HG03342 (cell line): ENCODE data around the gene KLHDC4.

ENCODE experiments used
- ATAC-seq: cut with Tn5 transposase; IDR thresholded peaks from one replicate; pipeline ENCODE4 v1.9.1; 2021; ENCODE audit warnings: mild to moderate bottlenecking, moderate library complexity; ENCODE audit not compliant: unreplicated experiment

KLHDC4 gene

DNA sequence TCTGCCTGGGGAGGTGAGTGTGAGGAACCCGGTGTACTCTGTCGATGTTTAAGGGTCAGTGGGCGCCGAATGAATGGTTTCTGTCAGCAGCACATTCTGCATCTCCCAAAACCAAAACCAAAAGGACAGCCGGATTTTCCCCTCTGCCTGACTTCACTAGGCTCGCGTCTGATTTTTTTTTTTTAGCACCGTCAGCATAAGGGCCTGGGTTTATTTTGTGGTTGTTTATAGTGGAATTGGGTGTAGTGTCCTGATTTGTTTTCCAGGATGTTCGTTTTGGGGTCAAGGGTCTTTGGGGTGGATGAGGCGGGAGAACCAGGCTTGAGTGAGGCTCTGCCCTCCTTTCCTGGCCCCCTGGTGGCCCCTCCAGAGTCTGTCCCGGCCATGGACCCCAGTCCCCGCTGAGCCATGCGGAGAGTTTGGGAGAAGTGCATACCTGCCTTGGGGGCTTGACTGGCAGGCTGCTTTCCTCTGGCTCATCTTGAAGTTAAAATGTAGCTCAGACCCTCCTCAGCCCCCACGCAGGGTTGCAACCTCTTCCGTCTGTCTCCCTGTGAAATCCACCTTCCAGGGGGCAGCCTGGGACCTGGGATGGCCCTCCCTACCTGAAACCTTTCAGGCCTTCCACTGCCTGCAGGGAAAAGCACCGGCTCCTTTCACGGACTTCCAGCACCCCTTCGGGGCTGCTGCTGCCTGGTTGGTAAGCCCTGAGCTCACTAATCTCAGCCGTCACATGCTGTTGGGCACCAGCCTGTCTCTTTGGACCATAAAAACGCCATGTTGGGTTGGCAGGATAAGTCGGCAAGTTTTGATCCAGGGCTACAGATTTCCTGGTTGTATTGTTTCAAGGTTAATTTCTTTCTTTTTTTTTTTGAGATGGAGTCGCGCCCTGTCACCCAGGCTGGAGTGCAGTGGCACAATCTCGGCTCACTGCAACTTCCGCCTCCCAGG is 103.3 kb downstream of the KLHDC4 start:
- no peak for ATAC-seq

DNA sequence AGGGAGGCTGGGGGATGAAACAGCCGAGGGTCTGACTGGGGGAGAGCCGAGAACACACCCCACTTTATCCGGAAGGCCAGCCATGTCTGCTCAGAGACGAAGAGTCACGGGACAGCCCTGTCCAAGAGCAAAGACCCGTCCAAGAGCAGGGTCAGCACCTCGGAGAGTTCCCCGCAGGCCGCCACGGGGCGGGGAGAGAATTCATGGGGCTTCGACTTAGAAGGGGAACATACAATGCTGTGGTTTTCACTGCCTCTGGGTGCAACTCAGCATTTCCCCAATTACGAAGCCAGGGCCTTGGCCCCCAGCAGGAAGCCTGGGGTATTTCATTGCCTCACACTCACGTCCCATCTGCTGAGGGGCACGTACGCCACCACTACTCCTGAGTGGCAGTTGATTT is 104.2 kb downstream of the KLHDC4 start:
- no peak for ATAC-seq

DNA sequence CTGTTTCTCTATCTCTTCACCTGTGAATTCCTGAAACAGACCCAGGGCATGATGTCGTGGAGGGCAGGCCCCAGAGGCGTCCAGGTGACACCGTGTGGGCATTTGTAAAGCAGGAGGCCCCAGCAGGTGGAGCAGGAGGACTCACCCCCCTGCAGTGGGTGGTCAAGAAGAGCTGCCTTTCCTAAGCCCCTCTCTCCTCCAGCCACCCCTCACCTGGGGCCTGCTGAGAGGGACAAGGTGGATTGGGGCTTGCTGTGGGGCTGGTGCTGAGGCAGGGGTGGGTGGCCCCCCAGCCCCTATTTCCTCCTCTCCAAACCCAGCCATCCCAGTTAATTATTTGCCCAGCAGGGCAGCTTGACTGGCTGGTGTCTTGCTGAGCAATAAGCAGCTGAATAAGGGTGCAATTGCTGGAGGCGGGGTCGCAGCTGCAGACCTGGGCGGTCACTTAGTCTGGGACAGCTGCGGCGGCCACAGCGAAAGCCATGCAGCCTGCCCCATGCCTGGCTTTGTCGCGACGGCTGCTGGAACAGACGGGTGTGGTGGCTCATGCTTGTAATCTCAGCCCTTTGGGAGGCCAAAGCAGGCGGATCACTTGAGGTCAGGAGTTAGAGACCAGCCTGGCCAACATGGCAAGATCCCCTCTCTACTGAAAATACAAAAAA is 107.1 kb downstream of the KLHDC4 start:
- no peak for ATAC-seq
